GM12878 (cell line): ENCODE data around the gene SYNCRIP.

ENCODE experiments used
- CREB1 ChIP-seq: IDR thresholded peaks from 2 replicates; pipeline ENCODE4 v1.6.1; 2012; ENCODE audit warnings: low read depth, mild to moderate bottlenecking, inconsistent platforms
- CTCF ChIP-seq, 3 experiments: IDR thresholded peaks in 2 of 3; conservative IDR thresholded peaks in 1 of 3; 2 replicates each; pipeline ENCODE4 v1.5.1; 2011; ENCODE audit warnings: low read depth in 3 of 3, low read length in 3 of 3, mild to moderate bottlenecking in 3 of 3, control low read depth in 2 of 3, moderate library complexity in 2 of 3, inconsistent platforms in 1 of 3, mixed read lengths in 1 of 3; ENCODE audit not compliant: control insufficient read depth in 2 of 3, insufficient read depth in 1 of 3; ENCODE audit errors: extremely low read depth in 1 of 3
- FOXK2 ChIP-seq: fragments of 450-650 bp; IDR thresholded peaks from 2 replicates; pipeline ENCODE4 v1.6.1; 2017; ENCODE audit warnings: mild to moderate bottlenecking, moderate library complexity
- NR2C2 ChIP-seq: IDR thresholded peaks from 2 replicates; pipeline ENCODE4 v1.6.1; 2011; ENCODE audit warnings: borderline replicate concordance, low read depth; ENCODE audit not compliant: control insufficient read depth, insufficient read length
- POLR2A ChIP-seq: IDR thresholded peaks from 2 replicates; pipeline ENCODE4 v1.6.1; 2011; ENCODE audit warnings: low read depth, mild to moderate bottlenecking, low read length
- POLR2AphosphoS2 ChIP-seq: IDR thresholded peaks from 2 replicates; pipeline ENCODE4 v1.6.1; 2011; ENCODE audit warnings: low read depth, mild to moderate bottlenecking, low read length, improper control_type of control experiment, moderate library complexity
- RAD21 ChIP-seq: IDR thresholded peaks from 2 replicates; pipeline ENCODE4 v1.6.1; 2011; ENCODE audit warnings: mild to moderate bottlenecking, low read depth, low read length, moderate library complexity; ENCODE audit not compliant: insufficient read depth
- SPI1 ChIP-seq: IDR thresholded peaks from 2 replicates; pipeline ENCODE4 v1.6.1; 2011; ENCODE audit warnings: low read depth, mild to moderate bottlenecking, low read length, moderate library complexity, borderline replicate concordance; ENCODE audit not compliant: insufficient read depth
- SREBF2 ChIP-seq: IDR thresholded peaks from 2 replicates; pipeline ENCODE4 v1.6.1; 2012; ENCODE audit warnings: mild to moderate bottlenecking, low read length

- no peak for TF ChIP-seq POLR2A
- no peak for TF ChIP-seq CTCF (IDR thresholded peaks at IDR 0.05 in 2 of 3, conservative IDR thresholded peaks at IDR 0.05 in 1 of 3; ENCODE audit: control insufficient read depth in 2 of 3, extremely low read depth in 1 of 3, insufficient read depth in 1 of 3, low read depth in 3 of 3, low read length in 3 of 3)
- TF ChIP-seq POLR2AphosphoS2, result no peak
- TF ChIP-seq NR2C2, result no peak
- TF ChIP-seq SPI1, result no peak
- TF ChIP-seq CREB1, result no peak
- no peak for TF ChIP-seq FOXK2
- no peak for TF ChIP-seq RAD21
- no peak for TF ChIP-seq SREBF2
Observed at GRCh38 chr6:85580118-85580877, 62.4 kb downstream of the SYNCRIP start.
